GM21360 (cell line): ENCODE data around the gene RAB8A.
"Not testable (repeated sequence)": the region's sequence is repeated elsewhere in the genome, so short reads cannot be mapped to it uniquely, and the experiment has no call there.

Experiments
- ATAC-seq: cut with Tn5 transposase; IDR thresholded peaks from one replicate; pipeline ENCODE4 v1.9.1; 2021; ENCODE audit warnings: mild to moderate bottlenecking, moderate library complexity; ENCODE audit not compliant: unreplicated experiment

Gene RAB8A

GRCh38 chr19:16106121-16106520 lies 5.6 kb upstream of the RAB8A start:
- ATAC-seq, result no peak

GRCh38 chr19:16111909-16112752 lies 442 bp downstream of the RAB8A start:
- no peak for ATAC-seq

GRCh38 chr19:16112778-16113177 lies 1.1 kb downstream of the RAB8A start:
- no peak for ATAC-seq

- ATAC-seq, result no peak
Measured at GRCh38 chr19:16113727-16114126, 2.0 kb downstream of the RAB8A start.

- no peak for ATAC-seq
Measured at GRCh38 chr19:16115301-16116039, 3.8 kb downstream of the RAB8A start.

- ATAC-seq, result no peak
Measured at GRCh38 chr19:16116067-16116466, 4.4 kb downstream of the RAB8A start.

- no peak for ATAC-seq
Measured at GRCh38 chr19:16117594-16118033, 5.9 kb downstream of the RAB8A start.

GRCh38 chr19:16118489-16119033 lies 6.9 kb downstream of the RAB8A start:
- peak; percentile 78 for ATAC-seq

GRCh38 chr19:16119075-16119857 lies 7.6 kb downstream of the RAB8A start:
- not testable (repeated sequence) for ATAC-seq

- ATAC-seq, result no peak
Measured at GRCh38 chr19:16121141-16121540, 9.5 kb downstream of the RAB8A start.

GRCh38 chr19:16121967-16122366 lies 10.3 kb downstream of the RAB8A start:
- ATAC-seq, result no peak

GRCh38 chr19:16124953-16125352 lies 13.3 kb downstream of the RAB8A start:
- ATAC-seq, result no peak

GRCh38 chr19:16125737-16126495 lies 14.2 kb downstream of the RAB8A start:
- ATAC-seq, result no peak

GRCh38 chr19:16127080-16127479 lies 15.4 kb downstream of the RAB8A start:
- ATAC-seq, result no peak

- ATAC-seq, result no peak
Measured at GRCh38 chr19:16127776-16128371, 16.2 kb downstream of the RAB8A start.

GRCh38 chr19:16131648-16132047 lies 20.0 kb downstream of the RAB8A start:
- no peak for ATAC-seq

GRCh38 chr19:16133818-16134217 lies 22.1 kb downstream of the RAB8A start:
- ATAC-seq, result no peak

GRCh38 chr19:16134510-16134909 lies 22.8 kb downstream of the RAB8A start:
- no peak for ATAC-seq

GRCh38 chr19:16135430-16136127 lies 23.9 kb downstream of the RAB8A start:
- ATAC-seq, result no peak
